A549 (cell line): ENCODE data around the gene IDUA.

ENCODE experiments used
- CHD2 ChIP-seq: fragments of 150-350 bp; IDR thresholded peaks from 2 replicates; pipeline ENCODE4 v1.6.1; 2014; ENCODE audit warnings: low read length; ENCODE audit not compliant: partially characterized antibody
- EHMT2 ChIP-seq: fragments of 200-600 bp; sonication (generic); IDR thresholded peaks from 2 replicates; pipeline ENCODE4 v1.6.1; 2016; ENCODE audit warnings: antibody characterized with exemption, low read depth, mild to moderate bottlenecking, moderate library complexity
- EP300 ChIP-seq, 2 experiments: fragments of >200 bp; sonication (Bioruptor Twin); formaldehyde crosslinking; IDR thresholded peaks; 2 replicates in 1 of 2; 3 replicates in 1 of 2; pipeline ENCODE4 v1.6.1; 2016 to 2017
- KDM5A ChIP-seq: fragments of 200-600 bp; sonication (generic); IDR thresholded peaks from 2 replicates; pipeline ENCODE4 v1.6.1; 2016; ENCODE audit warnings: antibody characterized with exemption, mild to moderate bottlenecking
- MYC ChIP-seq: IDR thresholded peaks from 2 replicates; pipeline ENCODE4 v1.6.1; 2012; ENCODE audit warnings: mild to moderate bottlenecking, inconsistent platforms, low read length, improper control_type of control experiment, borderline replicate concordance
- POLR2A ChIP-seq: IDR thresholded peaks from 2 replicates; pipeline ENCODE4 v1.6.1; 2012; ENCODE audit warnings: mild to moderate bottlenecking, low read length
- RAD21 ChIP-seq, 2 experiments: fragments of >200 bp in 1 of 2; sonication (Bioruptor Twin) in 1 of 2; formaldehyde crosslinking in 1 of 2; IDR thresholded peaks in 1 of 2; conservative IDR thresholded peaks in 1 of 2; 2 replicates in 1 of 2; 3 replicates in 1 of 2; pipeline ENCODE4 v1.6.1; 2012 to 2018; ENCODE audit warnings: inconsistent platforms in 1 of 2
- RCOR1 ChIP-seq: fragments of 150-350 bp; IDR thresholded peaks from 2 replicates; pipeline ENCODE4 v1.6.1; 2014; ENCODE audit warnings: antibody characterized with exemption, low read length, low read depth
- REST ChIP-seq: fragments of 200-600 bp; sonication (generic); IDR thresholded peaks from 2 replicates; pipeline ENCODE4 v1.6.1; 2016; ENCODE audit warnings: antibody characterized with exemption, mild to moderate bottlenecking, moderate library complexity
- TF ChIP-seq, protein P1 (sequence below): IDR thresholded peaks from 2 replicates; pipeline ENCODE4 v1.6.1; 2012
- TF ChIP-seq, protein P2 (sequence below): fragments of >200 bp; sonication (Bioruptor Twin); formaldehyde crosslinking; IDR thresholded peaks from 3 replicates; pipeline ENCODE4 v1.5.1; 2016

GRCh38 chr4:989722-990471 lies 3.1 kb downstream of the IDUA start:
- TF ChIP-seq, protein P1, sequence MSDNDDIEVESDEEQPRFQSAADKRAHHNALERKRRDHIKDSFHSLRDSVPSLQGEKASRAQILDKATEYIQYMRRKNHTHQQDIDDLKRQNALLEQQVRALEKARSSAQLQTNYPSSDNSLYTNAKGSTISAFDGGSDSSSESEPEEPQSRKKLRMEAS, result no peak
- TF ChIP-seq EHMT2 (no peak), CHD2 (no peak), RCOR1 (no peak), EP300 (IDR thresholded peaks at IDR 0.05) (no peak), MYC (no peak), KDM5A (no peak), POLR2A (no peak), RAD21 (conservative IDR thresholded peaks at IDR 0.05 in 1 of 2, IDR thresholded peaks at IDR 0.05 in 1 of 2) (no peak), REST (no peak)
- TF ChIP-seq, protein P2, sequence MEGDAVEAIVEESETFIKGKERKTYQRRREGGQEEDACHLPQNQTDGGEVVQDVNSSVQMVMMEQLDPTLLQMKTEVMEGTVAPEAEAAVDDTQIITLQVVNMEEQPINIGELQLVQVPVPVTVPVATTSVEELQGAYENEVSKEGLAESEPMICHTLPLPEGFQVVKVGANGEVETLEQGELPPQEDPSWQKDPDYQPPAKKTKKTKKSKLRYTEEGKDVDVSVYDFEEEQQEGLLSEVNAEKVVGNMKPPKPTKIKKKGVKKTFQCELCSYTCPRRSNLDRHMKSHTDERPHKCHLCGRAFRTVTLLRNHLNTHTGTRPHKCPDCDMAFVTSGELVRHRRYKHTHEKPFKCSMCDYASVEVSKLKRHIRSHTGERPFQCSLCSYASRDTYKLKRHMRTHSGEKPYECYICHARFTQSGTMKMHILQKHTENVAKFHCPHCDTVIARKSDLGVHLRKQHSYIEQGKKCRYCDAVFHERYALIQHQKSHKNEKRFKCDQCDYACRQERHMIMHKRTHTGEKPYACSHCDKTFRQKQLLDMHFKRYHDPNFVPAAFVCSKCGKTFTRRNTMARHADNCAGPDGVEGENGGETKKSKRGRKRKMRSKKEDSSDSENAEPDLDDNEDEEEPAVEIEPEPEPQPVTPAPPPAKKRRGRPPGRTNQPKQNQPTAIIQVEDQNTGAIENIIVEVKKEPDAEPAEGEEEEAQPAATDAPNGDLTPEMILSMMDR, result no peak
